GM12874 (cell line): Measurements from ENCODE around the gene PRR33.

Experiments
- TF ChIP-seq, protein P1 (sequence below): IDR thresholded peaks from 2 replicates; pipeline ENCODE4 v1.5.1; 2011; ENCODE audit warnings: low read depth, mild to moderate bottlenecking, control low read depth, low read length, moderate library complexity; ENCODE audit not compliant: insufficient read depth

PRR33 gene

DNA sequence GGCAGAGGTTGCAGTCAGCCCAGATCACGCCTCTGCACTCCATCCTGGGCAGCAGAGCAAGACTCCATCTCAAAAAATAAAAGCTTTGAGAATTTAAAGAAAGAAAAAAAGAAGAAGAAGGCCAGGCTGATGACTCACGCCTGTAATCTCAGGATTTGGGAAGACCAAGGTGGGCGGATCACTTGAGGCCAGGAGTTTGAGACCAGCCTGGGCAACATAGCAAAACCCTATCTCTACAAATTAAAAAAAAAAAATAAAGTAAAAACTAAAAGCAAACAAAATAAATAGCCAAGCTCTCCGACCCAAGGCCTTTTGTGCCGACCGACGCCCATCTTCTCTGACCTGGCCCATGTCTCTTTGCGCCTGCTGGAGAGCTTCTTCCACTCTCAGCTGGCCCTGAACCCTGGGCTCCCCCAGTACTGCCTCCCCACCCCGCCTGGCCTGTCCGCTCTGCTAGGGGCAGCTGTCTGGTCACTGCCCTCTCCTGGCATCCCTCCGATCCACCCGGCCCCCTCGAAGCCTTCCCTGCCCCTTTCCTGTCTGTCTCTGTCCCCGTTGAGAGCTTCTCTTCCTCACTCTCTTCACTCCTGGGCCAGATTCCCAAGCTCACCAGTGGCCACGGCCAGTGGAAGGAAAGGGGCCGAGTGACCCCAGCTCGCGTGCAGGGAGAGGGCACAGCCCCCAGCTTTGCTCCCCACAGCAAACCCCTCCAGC, 43.6 kb downstream of the PRR33 start:
- TF ChIP-seq, protein P1, sequence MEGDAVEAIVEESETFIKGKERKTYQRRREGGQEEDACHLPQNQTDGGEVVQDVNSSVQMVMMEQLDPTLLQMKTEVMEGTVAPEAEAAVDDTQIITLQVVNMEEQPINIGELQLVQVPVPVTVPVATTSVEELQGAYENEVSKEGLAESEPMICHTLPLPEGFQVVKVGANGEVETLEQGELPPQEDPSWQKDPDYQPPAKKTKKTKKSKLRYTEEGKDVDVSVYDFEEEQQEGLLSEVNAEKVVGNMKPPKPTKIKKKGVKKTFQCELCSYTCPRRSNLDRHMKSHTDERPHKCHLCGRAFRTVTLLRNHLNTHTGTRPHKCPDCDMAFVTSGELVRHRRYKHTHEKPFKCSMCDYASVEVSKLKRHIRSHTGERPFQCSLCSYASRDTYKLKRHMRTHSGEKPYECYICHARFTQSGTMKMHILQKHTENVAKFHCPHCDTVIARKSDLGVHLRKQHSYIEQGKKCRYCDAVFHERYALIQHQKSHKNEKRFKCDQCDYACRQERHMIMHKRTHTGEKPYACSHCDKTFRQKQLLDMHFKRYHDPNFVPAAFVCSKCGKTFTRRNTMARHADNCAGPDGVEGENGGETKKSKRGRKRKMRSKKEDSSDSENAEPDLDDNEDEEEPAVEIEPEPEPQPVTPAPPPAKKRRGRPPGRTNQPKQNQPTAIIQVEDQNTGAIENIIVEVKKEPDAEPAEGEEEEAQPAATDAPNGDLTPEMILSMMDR, result no peak

DNA sequence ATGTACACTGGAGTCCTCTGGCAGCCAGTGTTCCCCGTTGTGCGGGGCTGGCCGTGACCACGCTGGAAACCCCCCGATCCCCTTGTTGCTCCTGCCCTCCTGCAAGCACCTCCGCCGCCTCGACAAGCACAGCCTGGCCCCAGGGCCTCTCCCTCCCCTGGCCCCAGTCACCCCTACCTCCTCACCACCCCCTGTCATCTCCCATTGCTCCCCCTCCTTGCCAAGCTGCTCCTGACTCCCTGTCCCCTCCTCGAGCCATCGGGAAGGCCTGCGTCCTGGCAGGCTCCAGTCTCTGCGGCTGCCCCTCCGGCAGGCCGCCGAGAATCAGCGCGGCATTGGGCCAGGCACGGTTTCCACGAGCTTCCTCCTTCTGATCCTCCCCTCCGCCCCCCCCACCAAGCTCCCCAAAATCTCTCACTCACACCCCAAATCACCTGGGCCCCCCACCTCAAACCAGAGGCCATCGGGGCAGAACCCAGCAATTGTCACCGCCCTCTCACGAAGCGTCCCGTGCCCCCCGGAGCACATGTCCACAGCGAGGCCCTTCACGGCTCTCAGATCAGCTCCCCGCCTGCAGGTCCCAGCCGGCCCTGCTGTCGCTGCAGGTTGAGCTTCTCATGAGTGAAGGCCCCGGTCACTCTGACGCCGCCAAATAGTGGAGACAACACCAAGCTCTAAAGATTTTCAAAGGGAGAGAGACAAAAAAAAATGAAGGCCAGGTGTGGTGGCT, 44.5 kb downstream of the PRR33 start:
- TF ChIP-seq, protein P1, result no peak

DNA sequence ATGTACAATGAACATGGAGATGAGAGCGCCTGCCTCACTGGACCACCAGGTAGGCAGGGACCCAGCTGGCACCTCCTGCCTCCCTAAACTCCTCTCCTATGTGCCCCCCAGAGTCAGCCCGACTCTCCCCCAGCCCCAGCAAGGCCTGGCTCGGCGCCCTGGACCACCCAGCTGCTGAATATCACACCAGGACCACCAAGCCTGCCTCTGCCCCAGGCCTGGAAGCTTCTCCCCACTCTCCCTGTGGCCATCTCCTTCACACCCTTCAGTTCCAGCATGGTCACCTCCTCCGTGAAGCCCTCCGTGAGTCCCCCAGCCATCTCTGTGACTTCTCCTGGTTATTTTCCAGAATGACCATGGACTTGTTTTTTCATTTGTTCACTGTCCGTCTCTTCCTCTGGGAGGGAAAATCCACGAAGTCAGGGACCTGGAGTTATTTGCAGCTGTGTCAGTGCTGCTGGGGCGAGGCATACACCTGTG, 45.2 kb downstream of the PRR33 start:
- TF ChIP-seq, protein P1, result no peak

DNA sequence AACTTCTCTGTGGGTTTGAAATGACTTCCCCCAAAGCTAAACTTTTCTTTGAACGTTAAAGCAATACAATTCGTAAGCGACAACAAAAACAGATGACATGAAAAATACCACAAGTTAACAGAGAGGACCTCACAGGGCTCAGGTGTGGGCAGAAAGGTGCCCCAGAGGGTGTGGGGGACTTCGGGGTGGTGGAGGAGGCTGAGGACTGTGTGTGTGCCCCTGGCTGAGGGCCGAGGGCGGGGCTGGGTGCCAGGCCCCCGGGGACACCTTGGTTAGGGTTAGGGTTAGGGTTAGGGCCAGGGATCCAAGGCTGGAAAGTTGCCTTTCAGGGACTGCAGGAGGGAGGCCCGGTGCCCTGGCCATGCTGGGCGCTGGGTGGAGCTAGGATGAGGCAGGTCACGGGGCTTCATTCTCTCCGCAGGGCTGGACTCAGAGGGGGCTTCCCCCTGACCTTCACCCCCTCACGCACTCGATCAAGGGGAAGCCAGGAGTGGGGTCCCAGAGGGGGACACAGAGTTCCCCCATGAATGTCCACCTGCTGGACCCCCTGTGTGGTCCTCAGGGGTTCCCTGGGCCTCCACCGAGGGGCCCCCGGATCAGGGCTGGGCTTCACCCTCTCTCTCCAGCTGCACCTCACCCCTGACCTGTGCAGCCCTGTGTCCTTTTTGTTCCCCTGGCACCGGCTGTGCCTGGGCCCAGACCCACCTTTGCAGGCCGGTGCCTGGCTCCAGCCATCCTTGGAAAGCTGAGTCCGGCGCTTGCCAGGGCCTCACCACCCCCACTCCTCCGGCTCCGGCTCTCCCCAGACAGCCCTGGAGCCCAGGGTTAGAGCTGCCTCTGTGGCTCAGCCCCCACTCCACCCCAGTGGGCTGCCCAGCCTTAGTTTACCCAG, 45.9 kb downstream of the PRR33 start:
- TF ChIP-seq, protein P1, result no peak

DNA sequence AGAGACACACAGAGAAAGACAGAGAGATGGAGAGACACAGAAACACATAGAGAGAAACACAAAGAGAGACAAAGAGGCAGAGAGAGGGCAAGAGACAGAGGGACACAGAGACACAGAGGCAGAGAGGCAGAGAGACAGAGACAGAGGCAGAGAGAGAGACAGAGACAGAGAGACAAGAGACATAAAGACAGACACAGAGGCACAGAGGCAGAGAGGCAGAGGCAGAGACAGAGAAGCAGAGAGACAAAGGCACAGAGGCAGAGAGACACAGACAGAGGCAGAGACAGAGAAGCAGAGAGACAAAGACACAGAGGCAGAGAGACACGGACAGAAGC, 46.6 kb downstream of the PRR33 start:
- TF ChIP-seq, protein P1, result no peak

DNA sequence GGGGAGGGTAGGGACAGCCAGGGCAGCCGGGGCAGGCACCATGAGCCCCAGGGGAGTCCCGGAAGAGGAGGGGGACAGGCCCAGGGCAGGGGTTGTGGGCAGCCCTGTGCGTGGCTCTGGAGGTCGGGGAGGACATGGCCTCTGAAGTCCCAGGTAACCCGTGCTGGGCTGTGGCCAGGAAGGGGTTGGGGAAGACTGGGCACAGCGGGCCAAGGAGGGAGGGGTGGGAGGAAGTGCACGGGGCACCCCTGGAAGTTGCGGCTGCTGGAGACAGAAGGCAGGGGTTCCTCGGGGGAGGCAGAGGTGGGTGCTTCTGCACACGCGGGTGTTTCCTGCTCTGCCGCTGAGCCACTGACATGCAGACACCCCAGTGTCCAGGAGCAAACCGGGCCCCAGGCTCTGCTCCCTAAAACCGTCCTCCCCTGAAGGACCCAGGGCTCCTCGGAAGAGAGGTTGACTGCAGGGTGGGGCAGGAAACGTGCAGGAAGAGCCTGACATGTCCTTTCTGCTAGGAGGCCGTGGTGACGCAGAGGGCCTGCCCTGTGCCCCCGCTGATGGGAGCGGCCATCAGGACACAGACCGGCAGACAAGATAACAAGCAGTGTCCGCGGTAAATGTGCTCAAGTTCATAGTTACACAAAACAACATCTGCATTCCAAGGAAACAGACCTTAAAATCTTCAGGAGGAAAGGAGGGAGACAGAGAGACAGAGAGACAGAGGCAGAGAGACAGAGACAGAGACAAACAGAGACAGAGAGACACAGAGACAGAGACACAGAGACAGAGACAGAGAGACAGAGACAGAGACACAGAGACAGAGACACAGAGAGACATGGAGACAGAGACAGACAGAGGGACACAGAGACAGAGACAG, 47.2 kb downstream of the PRR33 start:
- TF ChIP-seq, protein P1, result no peak
